AG04450 (cell line): Measurements from ENCODE around the gene RAC2. TPM values are rescaled to one million over a fixed set of nuclear protein-coding genes. Genes with fewer than 3 reads are reported as not detected.

Experiments used
- CTCF ChIA-PET: fragments of 300-600, 350-600 bp; formaldehyde crosslinking; extraction: SDS; loops from one replicate; lab custom pipeline; 2022; ENCODE audit warnings: antibody characterized with exemption, inconsistent platforms; lab: Charles Lee
- POLR2A ChIA-PET: fragments of 350-600 bp; formaldehyde crosslinking; extraction: SDS; loops from one replicate; lab custom pipeline; 2021; ENCODE audit warnings: antibody characterized with exemption, inconsistent platforms; lab: Yijun Ruan, JAX
- DNase-seq: peaks from one replicate; pipeline ENCODE4 v3.0.0-alpha.2; 2011; ENCODE audit warnings: low read depth, low spot score
- H3K27ac ChIP-seq: one replicate; pipeline ENCODE4 v1.5.1; 2012; ENCODE audit warnings: low read depth, low read length, control low read depth
- H3K27me3 ChIP-seq: one replicate; pipeline ENCODE4 v1.6.0; 2012; ENCODE audit warnings: low read length; ENCODE audit not compliant: control insufficient read depth, insufficient read depth
- H3K4me3 ChIP-seq: 2 replicates; pipeline ENCODE4 v1.5.1; 2011; ENCODE audit warnings: mild to moderate bottlenecking, low read depth, low read length, control low read depth
- H3K9me3 ChIP-seq: 2 replicates; pipeline ENCODE4 v1.5.1; 2012; ENCODE audit warnings: low read length; ENCODE audit not compliant: control insufficient read depth, insufficient read depth
- CTCF ChIP-seq: IDR thresholded peaks from 2 replicates; pipeline ENCODE4 v1.5.1; 2011; ENCODE audit warnings: low read depth, low read length, control low read depth, inconsistent platforms
- polyA plus RNA-seq: library from polyadenylated mRNA; depleted of rRNA; stranded (reverse); fragments of >200 nt; gene quantifications from 2 replicates; pipeline ENCODE4 v1.2.3, GENCODE V29; 2011

RAC2 gene
- polyA plus RNA-seq, 1 experiment = 25.0 TPM

- Histone ChIP-seq H3K27me3 (no peaks in the 10 kb centered on the region), H3K9me3 (no peaks in the 10 kb centered on the region), H3K27ac (no peak overlapping the region), H3K4me3 (no peak overlapping the region)
- POLR2A ChIA-PET = interaction anchor here (0.6 kb wide), 1 partner anchor 142 kb away, joined by 3 read pairs; no protein-coding TSS in a partner anchor
- CTCF ChIA-PET = interaction anchor here (1.0 to 1.5 kb wide), 4 partner anchors 31 to 39 kb away, joined by 4 to 7 read pairs (median 4); no protein-coding TSS in a partner anchor
- no peak for TF ChIP-seq CTCF
- DNase-seq = no peak
These were observed 15.7 kb downstream of the RAC2 start for GRCh38 chr22:37228106-37229011.

- H3K27ac ChIP-seq = no peak overlapping the region
- H3K4me3 ChIP-seq = no peak overlapping the region
- no peaks in the 10 kb centered on the region for H3K9me3 ChIP-seq
- ChIA-PET CTCF (interaction anchor here (1.2 kb wide), 1 partner anchor 35 kb away, joined by 4 read pairs; no protein-coding TSS in a partner anchor), POLR2A (no interaction called here)
- no peak for TF ChIP-seq CTCF
- no peak for DNase-seq
- H3K27me3 ChIP-seq = no peaks in the 10 kb centered on the region
These were observed 17.6 kb downstream of the RAC2 start for GRCh38 chr22:37226514-37226913.

- H3K4me3 ChIP-seq = no peak overlapping the region
- no peaks in the 10 kb centered on the region for H3K27me3 ChIP-seq
- no peak for TF ChIP-seq CTCF
- POLR2A ChIA-PET = no interaction called here
- H3K27ac ChIP-seq = no peak overlapping the region
- CTCF ChIA-PET = interaction anchor here (1.1 to 2.1 kb wide), 3 partner anchors 27 to 59 kb away, joined by 3 to 6 read pairs (median 4); no protein-coding TSS in a partner anchor
- peaks cover 4% of the 10 kb centered on the region for H3K9me3 ChIP-seq
- DNase-seq = no peak
These were observed 18.0 kb downstream of the RAC2 start for GRCh38 chr22:37226087-37226486.

GRCh38 chr22:37225481-37225880 lies 18.6 kb downstream of the RAC2 start:
- peak; percentile 26; the same call in 1 of the 2 replicates for TF ChIP-seq CTCF
- CTCF ChIA-PET = interaction anchor here (1.1 to 2.1 kb wide), 3 partner anchors 26 to 60 kb away, joined by 3 to 6 read pairs (median 4); no protein-coding TSS in a partner anchor
- POLR2A ChIA-PET = no interaction called here
- no peak overlapping the region for H3K4me3 ChIP-seq
- H3K27me3 ChIP-seq = peaks cover 4% of the 10 kb centered on the region
- H3K9me3 ChIP-seq = peaks cover 5% of the 10 kb centered on the region
- H3K27ac ChIP-seq = no peak overlapping the region
- DNase-seq = no peak
